ENCODE data around the gene KIAA0232.
"Not testable (repeated sequence)": the region's sequence is repeated elsewhere in the genome, so short reads cannot be mapped to it uniquely, and the experiment has no call there.

KIAA0232 gene

GRCh38 chr4:6887591-6888371 lies 105.3 kb downstream of the KIAA0232 start:
- TF ChIP-seq CTCF (IDR thresholded peaks at IDR 0.05; ENCODE audit: control extremely low read depth, extremely low read depth, low read depth, missing control alignments), result no peak
- ChIA-PET CTCF (interaction anchor here (1.0 to 7.5 kb wide), 4 partner anchors 14 to 171 kb away, joined by 3 to 119 read pairs (median 4); partner anchors contain the start of gene TBC1D14), POLR2A (no interaction called here)
- peak; percentile 25 for DNase-seq (ENCODE audit: extremely low spot score)

GRCh38 chr4:6888506-6889071 lies 106.1 kb downstream of the KIAA0232 start:
- POLR2A ChIA-PET, result no interaction called here
- peak; percentile 18 for DNase-seq (ENCODE audit: extremely low spot score)
- CTCF ChIA-PET, result interaction anchor here (1.4 to 1.8 kb wide), 2 partner anchors 15 to 21 kb away, joined by 4 to 6 read pairs; partner anchors contain the start of gene TBC1D14
- no peak for TF ChIP-seq CTCF (IDR thresholded peaks at IDR 0.05; ENCODE audit: control extremely low read depth, extremely low read depth, low read depth, missing control alignments)

- DNase-seq (ENCODE audit: extremely low spot score), result peak; percentile 15
- CTCF ChIA-PET, result interaction anchor here (1.4 kb wide), 1 partner anchor 15 kb away, joined by 6 read pairs; no protein-coding TSS in a partner anchor
- no peak for TF ChIP-seq CTCF (IDR thresholded peaks at IDR 0.05; ENCODE audit: control extremely low read depth, extremely low read depth, low read depth, missing control alignments)
- POLR2A ChIA-PET, result no interaction called here
Observed at GRCh38 chr4:6889101-6889735, 106.7 kb downstream of the KIAA0232 start.

- CTCF ChIA-PET, result interaction anchor here (1.4 kb wide), 1 partner anchor 16 kb away, joined by 6 read pairs; no protein-coding TSS in a partner anchor
- DNase-seq (ENCODE audit: extremely low spot score), result no peak
- no peak for TF ChIP-seq CTCF (IDR thresholded peaks at IDR 0.05; ENCODE audit: control extremely low read depth, extremely low read depth, low read depth, missing control alignments)
- POLR2A ChIA-PET, result no interaction called here
Observed at GRCh38 chr4:6889736-6890324, 107.3 kb downstream of the KIAA0232 start.

- no peak for TF ChIP-seq CTCF (IDR thresholded peaks at IDR 0.05; ENCODE audit: control extremely low read depth, extremely low read depth, low read depth, missing control alignments)
- no peak for DNase-seq (ENCODE audit: extremely low spot score)
- CTCF ChIA-PET, result no interaction called here
- POLR2A ChIA-PET, result no interaction called here
Observed at GRCh38 chr4:6890358-6890757, 107.8 kb downstream of the KIAA0232 start.

GRCh38 chr4:6890971-6891370 lies 108.4 kb downstream of the KIAA0232 start:
- CTCF ChIA-PET; DNase-seq (ENCODE audit: extremely low spot score); POLR2A ChIA-PET: not testable (repeated sequence)

Measured in GM10248 (cell line).